ENCODE measurements around the gene TTI1. TPM values are rescaled to one million over a fixed set of nuclear protein-coding genes. Genes with fewer than 3 reads are reported as not detected.

TTI1 gene
- total RNA-seq, 1 donor: 14.3 TPM

GRCh38 chr20:38008233-38008944, 24.9 kb downstream of the TTI1 start:
- no peaks in the 10 kb centered on the region for H3K9me3 ChIP-seq (ENCODE audit: low read depth, low read length)
- H3K27me3 ChIP-seq (ENCODE audit: insufficient read depth, low read length): no peaks in the 10 kb centered on the region
- no peak overlapping the region for H3K4me3 ChIP-seq (ENCODE audit: low read length)
- H3K4me1 ChIP-seq (ENCODE audit: insufficient read depth, low read length): no peaks in the 10 kb centered on the region

- Histone ChIP-seq H3K9me3 (ENCODE audit: low read depth, low read length) (no peaks in the 10 kb centered on the region), H3K4me3 (ENCODE audit: low read length) (no peak overlapping the region), H3K4me1 (ENCODE audit: insufficient read depth, low read length) (no peaks in the 10 kb centered on the region), H3K27me3 (ENCODE audit: insufficient read depth, low read length) (no peaks in the 10 kb centered on the region)
Observed at GRCh38 chr20:38007526-38007925, 25.7 kb downstream of the TTI1 start.

- Histone ChIP-seq H3K4me1 (ENCODE audit: insufficient read depth, low read length) (no peaks in the 10 kb centered on the region), H3K27me3 (ENCODE audit: insufficient read depth, low read length) (no peaks in the 10 kb centered on the region), H3K9me3 (ENCODE audit: low read depth, low read length) (no peaks in the 10 kb centered on the region), H3K4me3 (ENCODE audit: low read length) (no peak overlapping the region)
Observed at GRCh38 chr20:38005903-38006302, 27.4 kb downstream of the TTI1 start.

GRCh38 chr20:38004416-38004815, 28.8 kb downstream of the TTI1 start:
- no peaks in the 10 kb centered on the region for H3K9me3 ChIP-seq (ENCODE audit: low read depth, low read length)
- H3K4me3 ChIP-seq (ENCODE audit: low read length): no peak overlapping the region
- no peaks in the 10 kb centered on the region for H3K4me1 ChIP-seq (ENCODE audit: insufficient read depth, low read length)
- no peaks in the 10 kb centered on the region for H3K27me3 ChIP-seq (ENCODE audit: insufficient read depth, low read length)

- Histone ChIP-seq H3K27me3 (ENCODE audit: insufficient read depth, low read length) (no peaks in the 10 kb centered on the region), H3K4me3 (ENCODE audit: low read length) (no peak overlapping the region), H3K4me1 (ENCODE audit: insufficient read depth, low read length) (no peaks in the 10 kb centered on the region), H3K9me3 (ENCODE audit: low read depth, low read length) (no peaks in the 10 kb centered on the region)
Observed at GRCh38 chr20:38002422-38002821, 30.8 kb downstream of the TTI1 start.

- Histone ChIP-seq H3K27me3 (ENCODE audit: insufficient read depth, low read length) (no peaks in the 10 kb centered on the region), H3K9me3 (ENCODE audit: low read depth, low read length) (no peaks in the 10 kb centered on the region), H3K4me1 (ENCODE audit: insufficient read depth, low read length) (no peaks in the 10 kb centered on the region), H3K4me3 (ENCODE audit: low read length) (no peak overlapping the region)
Observed at GRCh38 chr20:38001981-38002380, 31.3 kb downstream of the TTI1 start.

GRCh38 chr20:38001173-38001875, 31.9 kb downstream of the TTI1 start:
- Histone ChIP-seq H3K9me3 (ENCODE audit: low read depth, low read length) (no peaks in the 10 kb centered on the region), H3K4me3 (ENCODE audit: low read length) (no peak overlapping the region), H3K27me3 (ENCODE audit: insufficient read depth, low read length) (no peaks in the 10 kb centered on the region), H3K4me1 (ENCODE audit: insufficient read depth, low read length) (no peaks in the 10 kb centered on the region)

- no peak overlapping the region for H3K4me3 ChIP-seq (ENCODE audit: low read length)
- H3K9me3 ChIP-seq (ENCODE audit: low read depth, low read length): no peaks in the 10 kb centered on the region
- H3K27me3 ChIP-seq (ENCODE audit: insufficient read depth, low read length): no peaks in the 10 kb centered on the region
- H3K4me1 ChIP-seq (ENCODE audit: insufficient read depth, low read length): no peaks in the 10 kb centered on the region
Observed at GRCh38 chr20:38000293-38000692, 33.0 kb downstream of the TTI1 start.

- Histone ChIP-seq H3K9me3 (ENCODE audit: low read depth, low read length) (no peaks in the 10 kb centered on the region), H3K27me3 (ENCODE audit: insufficient read depth, low read length) (no peaks in the 10 kb centered on the region), H3K4me3 (ENCODE audit: low read length) (no peak overlapping the region), H3K4me1 (ENCODE audit: insufficient read depth, low read length) (no peaks in the 10 kb centered on the region)
Observed at GRCh38 chr20:37999526-38000263, 33.6 kb downstream of the TTI1 start.

- no peak overlapping the region for H3K4me3 ChIP-seq (ENCODE audit: low read length)
- H3K4me1 ChIP-seq (ENCODE audit: insufficient read depth, low read length): no peaks in the 10 kb centered on the region
- H3K27me3 ChIP-seq (ENCODE audit: insufficient read depth, low read length): no peaks in the 10 kb centered on the region
- H3K9me3 ChIP-seq (ENCODE audit: low read depth, low read length): no peaks in the 10 kb centered on the region
Observed at GRCh38 chr20:37997516-37997915, 35.7 kb downstream of the TTI1 start.

- H3K27me3 ChIP-seq (ENCODE audit: insufficient read depth, low read length): no peaks in the 10 kb centered on the region
- H3K4me3 ChIP-seq (ENCODE audit: low read length): no peak overlapping the region
- H3K9me3 ChIP-seq (ENCODE audit: low read depth, low read length): no peaks in the 10 kb centered on the region
- H3K4me1 ChIP-seq (ENCODE audit: insufficient read depth, low read length): peaks cover 6% of the 10 kb centered on the region
Observed at GRCh38 chr20:37995856-37996605, 37.2 kb downstream of the TTI1 start.

- peaks cover 22% of the 10 kb centered on the region for H3K4me1 ChIP-seq (ENCODE audit: insufficient read depth, low read length)
- no peaks in the 10 kb centered on the region for H3K9me3 ChIP-seq (ENCODE audit: low read depth, low read length)
- H3K4me3 ChIP-seq (ENCODE audit: low read length): no peak overlapping the region
- H3K27me3 ChIP-seq (ENCODE audit: insufficient read depth, low read length): no peaks in the 10 kb centered on the region
Observed at GRCh38 chr20:37994512-37994911, 38.7 kb downstream of the TTI1 start.

GRCh38 chr20:37992802-37993409, 40.4 kb downstream of the TTI1 start:
- Histone ChIP-seq H3K4me3 (ENCODE audit: low read length) (no peak overlapping the region), H3K27me3 (ENCODE audit: insufficient read depth, low read length) (no peaks in the 10 kb centered on the region), H3K9me3 (ENCODE audit: low read depth, low read length) (no peaks in the 10 kb centered on the region), H3K4me1 (ENCODE audit: insufficient read depth, low read length) (peaks cover 25% of the 10 kb centered on the region)

- Histone ChIP-seq H3K4me1 (ENCODE audit: insufficient read depth, low read length) (peaks cover 25% of the 10 kb centered on the region), H3K9me3 (ENCODE audit: low read depth, low read length) (no peaks in the 10 kb centered on the region), H3K27me3 (ENCODE audit: insufficient read depth, low read length) (no peaks in the 10 kb centered on the region), H3K4me3 (ENCODE audit: low read length) (no peak overlapping the region)
Observed at GRCh38 chr20:37991908-37992307, 41.3 kb downstream of the TTI1 start.

All from mononuclear cell (primary cell).